LNCaP clone FGC (cell line): ENCODE data around the gene BMAL1.

Source experiments
- DNase-seq: peaks from one replicate; pipeline ENCODE4 v3.0.0-alpha.2; 2011; ENCODE audit warnings: low read depth
- H3K4me3 ChIP-seq: 2 replicates; pipeline ENCODE4 v1.5.1; 2011; ENCODE audit warnings: mild to moderate bottlenecking, low read depth, low read length, control low read depth
- CTCF ChIP-seq: IDR thresholded peaks from 2 replicates; pipeline ENCODE4 v1.5.1; 2012; ENCODE audit warnings: mild to moderate bottlenecking; ENCODE audit not compliant: control insufficient read depth, insufficient read depth; ENCODE audit errors: extremely low read depth

Gene BMAL1

GRCh38 chr11:13354335-13354734 is 76.7 kb downstream of the BMAL1 start:
- no peak for DNase-seq
- peak; percentile 2; the same call in 1 of the 2 replicates for TF ChIP-seq CTCF
- H3K4me3 ChIP-seq = no peak overlapping the region

- H3K4me3 ChIP-seq = no peak overlapping the region
- no peak for DNase-seq
- TF ChIP-seq CTCF = no peak
Observed at GRCh38 chr11:13355191-13355590, 77.6 kb downstream of the BMAL1 start.

- TF ChIP-seq CTCF = no peak
- DNase-seq = no peak
- H3K4me3 ChIP-seq = no peak overlapping the region
Observed at GRCh38 chr11:13357232-13357631, 79.6 kb downstream of the BMAL1 start.

GRCh38 chr11:13358596-13359270 is 81.1 kb downstream of the BMAL1 start:
- H3K4me3 ChIP-seq = no peak overlapping the region
- no peak for TF ChIP-seq CTCF
- DNase-seq = no peak

GRCh38 chr11:13362596-13363109 is 85.1 kb downstream of the BMAL1 start:
- no peak overlapping the region for H3K4me3 ChIP-seq
- TF ChIP-seq CTCF = no peak
- no peak for DNase-seq

GRCh38 chr11:13364388-13364787 is 86.8 kb downstream of the BMAL1 start:
- no peak for TF ChIP-seq CTCF
- no peak overlapping the region for H3K4me3 ChIP-seq
- no peak for DNase-seq
